Tibial nerve (tissue), 4 donors: ENCODE measurements around the gene CRISPLD2. TPM values are rescaled to one million over a fixed set of nuclear protein-coding genes. Genes with fewer than 3 reads are reported as not detected.

Source experiments
- DNase-seq, 2 donors: peaks; one replicate each; pipeline ENCODE4 v3.0.0-alpha.2; 2019; ENCODE audit warnings: low spot score in 2 of 2
- H3K27ac ChIP-seq, 4 donors: fragments of 200-600 bp; sonication (generic) in 3 of 4; one replicate each; pipeline ENCODE4 v1.5.1; 2017 to 2019; ENCODE audit warnings: mild to moderate bottlenecking in 1 of 4
- H3K27me3 ChIP-seq, 2 donors: fragments of 200-600 bp; sonication (generic) in 1 of 2; one replicate each; pipeline versions ENCODE4 v1.5.1 to v1.6.0; 2017 to 2019
- H3K36me3 ChIP-seq, 3 donors: fragments of 200-600 bp; sonication (generic); one replicate each; pipeline ENCODE4 v1.5.1; 2018 to 2019
- H3K4me1 ChIP-seq, 4 donors: fragments of 200-600 bp; sonication (generic) in 3 of 4; one replicate each; pipeline ENCODE4 v1.5.1; 2017 to 2019
- H3K4me3 ChIP-seq, 4 donors: fragments of 200-600 bp; sonication (generic) in 3 of 4; one replicate each; pipeline ENCODE4 v1.5.1; 2017 to 2019; ENCODE audit warnings: mild to moderate bottlenecking in 1 of 4, moderate library complexity in 1 of 4
- H3K9me3 ChIP-seq, 4 donors: fragments of 200-600 bp; sonication (generic) in 3 of 4; one replicate each; pipeline ENCODE4 v1.5.1; 2017 to 2019
- CTCF ChIP-seq, 5 experiments: fragments of 200-600 bp in 3 of 5; fragments of 450-650 bp in 2 of 5; sonication (generic) in 3 of 5; IDR thresholded peaks; one replicate each; pipeline ENCODE4 v1.5.1; 2016 to 2019; ENCODE audit warnings: antibody characterized with exemption in 5 of 5, mild to moderate bottlenecking in 3 of 5, moderate library complexity in 2 of 5
- EP300 ChIP-seq, 2 donors: sonication (generic); formaldehyde crosslinking; IDR thresholded peaks; one replicate each; pipeline ENCODE4 v1.6.1; 2017; ENCODE audit warnings: antibody characterized with exemption in 2 of 2, mild to moderate bottlenecking in 1 of 2
- POLR2A ChIP-seq, 2 donors: fragments of 450-650 bp; IDR thresholded peaks; one replicate each; pipeline ENCODE4 v1.6.1; 2017; ENCODE audit warnings: antibody characterized with exemption in 2 of 2, mild to moderate bottlenecking in 2 of 2, moderate library complexity in 2 of 2
- WGBS, 2 donors: methylation state at CpG; one replicate each; pipeline ENCODE4 v1.1.5; 2018; 5-methylcytosine and 5-hydroxymethylcytosine counted together
- total RNA-seq, 4 donors: library from RNA; depleted of rRNA; stranded (reverse); fragments of >200 nt; gene quantifications; one replicate each; pipeline ENCODE4 v1.1.0, GENCODE V29; 2016

Gene CRISPLD2
- total RNA-seq, 4 donors from 2014 or later = 136 to 232 (median 207) TPM

GRCh38 chr16:84922351-84923120, 102.8 kb downstream of the CRISPLD2 start:
- H3K4me3 ChIP-seq = no peak overlapping the region
- TF ChIP-seq EP300 (IDR thresholded peaks at IDR 0.05) (peak in 1 of 2 donors; percentile 40), POLR2A (IDR thresholded peaks at IDR 0.05) (no peak)
- peak; percentile 51 to 69 for DNase-seq
- WGBS, 2 donors = 28 to 44% methylated on average over 18 of the region's 19 CpGs
- H3K9me3 ChIP-seq = no peaks in the 10 kb centered on the region
- peak overlapping the region in 3 of 4 donors; percentile 50 to 75 (median 54) for H3K27ac ChIP-seq
- H3K36me3 ChIP-seq = no peaks in the 10 kb centered on the region
- no peaks in the 10 kb centered on the region for H3K27me3 ChIP-seq
- peaks cover 0 to 67% (median 10%) of the 10 kb centered on the region in 4 donors for H3K4me1 ChIP-seq

GRCh38 chr16:84924331-84925091, 104.7 kb downstream of the CRISPLD2 start:
- Histone ChIP-seq H3K27me3 (no peaks in the 10 kb centered on the region), H3K4me3 (no peak overlapping the region), H3K9me3 (no peaks in the 10 kb centered on the region), H3K36me3 (no peaks in the 10 kb centered on the region), H3K27ac (peak overlapping the region in 2 of 4 donors; percentile 38 to 46), H3K4me1 (peaks cover 0 to 69% (median 16%) of the 10 kb centered on the region in 4 donors)
- peak; percentile 71 to 74 for DNase-seq
- 51 to 58% methylated on average over 21 to 22 of the region's 23 CpGs for WGBS, 2 donors
- TF ChIP-seq POLR2A (IDR thresholded peaks at IDR 0.05) (no peak), CTCF (IDR thresholded peaks at IDR 0.05) (no peak), EP300 (IDR thresholded peaks at IDR 0.05) (peak in 1 of 2 donors; percentile 70)

- TF ChIP-seq POLR2A (IDR thresholded peaks at IDR 0.05) (no peak), CTCF (IDR thresholded peaks at IDR 0.05) (peak; percentile 65 to 84 (median 77)), EP300 (IDR thresholded peaks at IDR 0.05) (no peak)
- H3K4me3 ChIP-seq = no peak overlapping the region
- H3K27me3 ChIP-seq = no peaks in the 10 kb centered on the region
- peaks cover 0 to 70% (median 22%) of the 10 kb centered on the region in 4 donors for H3K4me1 ChIP-seq
- peak in 1 of 2 donors; percentile 66 for DNase-seq
- peak overlapping the region in 2 of 4 donors; percentile 38 to 46 for H3K27ac ChIP-seq
- WGBS, 2 donors = 61 to 77% methylated on average over 10 to 11 of the region's 11 CpGs
- H3K36me3 ChIP-seq = no peaks in the 10 kb centered on the region
- H3K9me3 ChIP-seq = no peaks in the 10 kb centered on the region
These were observed 105.4 kb downstream of the CRISPLD2 start for GRCh38 chr16:84925092-84925772.

GRCh38 chr16:84925773-84926372, 106.1 kb downstream of the CRISPLD2 start:
- Histone ChIP-seq H3K27ac (peak overlapping the region in 1 of 4 donors; percentile 18), H3K9me3 (peaks cover 0 to under 1% (median 0%) of the 10 kb centered on the region in 4 donors), H3K36me3 (no peaks in the 10 kb centered on the region), H3K4me3 (no peak overlapping the region), H3K4me1 (peaks cover 0 to 70% (median 23%) of the 10 kb centered on the region in 4 donors), H3K27me3 (no peaks in the 10 kb centered on the region)
- WGBS, 2 donors = 83 to 87% methylated on average over 19 of the region's 19 CpGs
- DNase-seq = no peak
- TF ChIP-seq EP300 (IDR thresholded peaks at IDR 0.05) = no peak
- TF ChIP-seq POLR2A (IDR thresholded peaks at IDR 0.05) = no peak
- TF ChIP-seq CTCF (IDR thresholded peaks at IDR 0.05) = no peak

- no peaks in the 10 kb centered on the region for H3K27me3 ChIP-seq
- TF ChIP-seq CTCF (IDR thresholded peaks at IDR 0.05) (no peak), POLR2A (IDR thresholded peaks at IDR 0.05) (no peak), EP300 (IDR thresholded peaks at IDR 0.05) (no peak)
- no peak overlapping the region for H3K4me3 ChIP-seq
- H3K9me3 ChIP-seq = peaks cover 0 to 5% (median 0%) of the 10 kb centered on the region in 4 donors
- H3K27ac ChIP-seq = peak overlapping the region in 1 of 4 donors; percentile 18
- no peak for DNase-seq
- H3K36me3 ChIP-seq = no peaks in the 10 kb centered on the region
- 35 to 45% methylated on average over 7 of the region's 7 CpGs for WGBS, 2 donors
- peaks cover 0 to 70% (median 23%) of the 10 kb centered on the region in 4 donors for H3K4me1 ChIP-seq
These were observed 106.7 kb downstream of the CRISPLD2 start for GRCh38 chr16:84926462-84926861.
